Measurements from ENCODE around the gene PDE1C.
"Not testable (repeated sequence)": the region's sequence is repeated elsewhere in the genome, so short reads cannot be mapped to it uniquely, and the experiment has no call there.

PDE1C gene

DNA sequence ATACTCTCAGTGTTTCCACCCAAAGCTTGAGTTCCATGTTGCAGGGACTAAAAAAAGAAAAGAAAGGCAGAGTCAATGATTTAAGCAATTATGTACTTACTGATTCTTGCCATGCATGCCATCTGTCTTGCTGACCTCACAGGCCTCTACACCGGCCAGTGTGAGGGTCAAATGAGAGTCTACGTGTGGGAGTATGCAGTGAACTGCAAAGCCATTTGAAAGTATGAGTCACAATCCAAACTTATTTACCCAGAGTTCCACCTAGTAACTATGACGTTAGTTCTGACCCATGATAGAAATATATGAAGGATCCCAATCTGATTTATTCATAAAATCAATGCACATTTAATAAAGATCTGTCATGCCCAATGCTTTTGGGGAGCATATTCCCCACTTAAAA lies 26.5 kb downstream of the PDE1C start:
- DNase-seq (ENCODE audit: low spot score): no peak

DNA sequence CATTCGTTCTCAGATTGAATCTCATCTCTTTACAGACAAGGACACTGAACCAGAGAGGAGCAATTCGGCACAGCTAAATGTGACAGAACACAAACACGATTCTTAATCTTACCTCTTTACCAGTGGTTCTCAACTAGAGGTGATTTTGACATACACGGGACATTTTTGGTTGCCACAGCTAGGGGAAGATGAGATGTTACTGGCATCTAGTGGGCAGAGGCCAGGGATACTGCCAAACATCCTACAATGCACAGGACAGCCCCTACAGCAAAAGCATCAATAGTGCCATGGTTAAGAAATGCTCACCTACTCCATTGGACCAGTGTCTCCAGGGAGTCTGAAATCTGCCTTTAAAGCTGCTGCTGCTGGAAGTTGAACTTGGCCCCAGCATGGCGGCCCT lies 27.3 kb downstream of the PDE1C start:
- DNase-seq (ENCODE audit: low spot score): no peak

DNA sequence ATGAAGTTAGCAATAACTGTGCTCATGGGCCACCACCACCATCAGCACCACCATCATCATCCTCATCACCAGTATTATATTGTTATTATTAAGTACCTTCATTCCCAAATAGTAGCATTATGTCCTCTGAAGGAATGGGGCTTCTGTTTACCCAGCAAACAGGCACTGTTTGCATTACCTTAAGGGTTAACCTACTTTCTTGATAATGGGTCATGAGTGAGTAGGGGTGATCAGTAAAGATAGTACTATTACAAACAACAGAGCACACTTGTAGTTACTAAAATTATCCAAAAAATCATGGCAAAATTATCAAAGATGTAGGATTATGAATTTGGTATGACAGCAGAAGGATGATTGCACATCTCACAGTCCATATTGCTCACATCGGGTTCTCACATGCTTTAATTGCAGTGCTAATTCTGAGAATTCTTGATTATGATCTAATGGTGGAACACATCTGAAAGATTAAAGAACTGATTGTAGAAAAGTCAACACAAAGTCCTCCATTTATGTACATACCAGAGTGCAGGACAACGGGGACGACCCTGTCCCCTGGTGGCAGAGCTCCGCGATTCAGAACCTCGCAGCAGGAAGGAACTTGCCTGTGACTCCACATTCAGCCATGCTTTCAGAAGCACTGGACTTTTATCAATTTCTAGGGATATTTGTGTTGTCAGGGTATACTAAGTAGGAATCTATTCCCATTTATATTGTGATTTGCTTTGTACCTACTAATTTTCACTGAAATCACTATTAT lies 31.0 kb downstream of the PDE1C start:
- no peak for DNase-seq (ENCODE audit: low spot score)

DNA sequence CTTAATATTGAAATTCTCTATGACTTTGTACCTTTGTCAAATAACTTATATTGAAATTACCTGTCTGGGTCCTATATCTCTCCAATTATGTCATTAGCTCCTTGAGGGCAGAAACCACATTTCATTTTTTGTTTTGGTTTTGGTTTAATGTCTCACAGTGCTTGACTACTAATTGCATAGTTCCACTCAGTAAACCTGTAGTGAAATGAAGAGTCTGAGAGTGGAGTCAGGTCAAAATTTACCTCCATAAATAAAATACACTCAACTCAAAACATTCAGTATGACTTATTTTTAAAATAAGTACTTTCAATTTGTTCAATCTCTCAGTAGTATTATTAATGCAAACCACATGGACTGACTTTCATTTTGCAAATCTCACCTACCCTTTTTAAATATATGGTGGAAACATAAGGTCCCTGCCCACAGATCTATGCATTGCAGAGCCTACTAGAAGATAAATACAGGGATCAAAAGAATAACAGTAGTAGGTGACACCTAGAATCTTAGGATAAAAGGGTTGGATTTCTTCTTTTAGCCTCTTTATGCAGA lies 32.5 kb downstream of the PDE1C start:
- no peak for DNase-seq (ENCODE audit: low spot score)

DNA sequence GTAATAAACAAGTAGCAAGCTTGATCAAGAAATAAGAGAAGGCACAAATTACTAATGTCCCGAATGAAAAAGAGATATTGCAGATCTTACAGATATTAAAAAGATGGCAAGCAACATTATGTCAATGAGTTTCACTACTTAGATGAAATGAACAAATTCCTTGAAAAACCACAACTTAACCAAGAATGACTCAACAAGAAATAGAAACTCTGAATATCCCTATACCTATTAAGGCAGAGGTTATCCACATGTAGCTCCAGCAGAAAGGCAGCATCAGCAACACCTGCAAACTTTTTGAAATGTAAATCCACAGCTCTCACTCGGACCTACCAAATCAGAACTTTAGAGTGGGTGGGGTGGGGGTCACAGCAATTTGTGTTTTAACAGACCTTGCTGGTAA lies 33.6 kb downstream of the PDE1C start:
- DNase-seq (ENCODE audit: low spot score): no peak

DNA sequence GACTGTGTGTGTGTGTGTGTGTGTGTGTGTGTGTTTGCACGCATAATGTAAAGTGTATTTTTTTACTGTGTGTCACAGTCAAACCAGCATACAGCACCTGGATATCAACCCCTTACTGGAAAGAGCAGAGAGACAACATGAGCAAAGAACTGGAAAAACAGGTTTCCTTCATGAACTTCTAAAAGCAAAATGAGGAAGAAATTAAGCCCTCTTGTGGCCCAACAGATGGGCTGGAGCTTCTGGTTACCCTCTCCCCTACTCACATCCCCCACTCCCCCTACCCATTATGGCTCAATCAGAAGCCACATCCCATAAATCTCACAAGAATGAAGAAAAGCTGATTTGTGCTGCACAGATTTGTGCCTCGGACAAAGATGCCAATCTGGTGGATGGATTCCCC lies 36.2 kb downstream of the PDE1C start:
- DNase-seq (ENCODE audit: low spot score): no peak

DNA sequence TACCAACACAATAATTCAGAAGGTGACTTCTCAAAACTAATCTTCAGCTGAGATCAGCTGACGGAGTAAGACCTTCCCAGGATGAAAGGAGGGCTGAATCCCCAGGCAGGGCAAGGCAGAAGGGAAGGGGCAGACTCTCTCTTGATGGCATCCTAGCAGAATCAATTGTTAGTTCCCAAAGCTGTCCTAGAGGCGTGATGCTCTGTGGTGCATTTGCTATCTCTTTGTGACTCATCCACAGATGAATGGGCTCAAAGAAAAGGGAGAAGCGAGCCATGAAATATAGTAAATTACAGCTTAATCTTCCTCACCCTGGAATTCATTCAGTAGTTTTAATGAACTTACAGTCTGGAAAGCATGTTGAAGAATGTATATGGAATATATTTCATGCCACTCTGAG lies 37.2 kb downstream of the PDE1C start:
- no peak for DNase-seq (ENCODE audit: low spot score)

DNA sequence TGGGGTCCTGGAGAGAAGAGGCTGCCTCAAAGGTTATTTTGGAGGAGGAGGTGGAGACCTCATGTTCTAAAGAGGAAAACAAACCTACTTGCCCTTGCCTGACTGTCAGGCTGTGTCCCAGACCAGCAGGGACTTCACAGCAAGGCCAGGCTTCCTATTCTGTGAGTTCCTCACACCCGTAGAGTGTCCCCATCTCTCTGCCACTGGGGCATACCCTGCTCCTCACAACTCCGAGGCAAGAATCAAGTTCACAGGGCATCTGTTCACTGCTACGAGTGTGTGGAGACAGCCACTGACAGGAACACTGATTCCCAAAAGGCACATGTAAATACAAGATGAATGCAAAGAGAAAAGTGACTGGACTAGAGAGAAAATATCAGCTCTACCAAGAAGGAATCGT lies 38.0 kb downstream of the PDE1C start:
- DNase-seq (ENCODE audit: low spot score): no peak

DNA sequence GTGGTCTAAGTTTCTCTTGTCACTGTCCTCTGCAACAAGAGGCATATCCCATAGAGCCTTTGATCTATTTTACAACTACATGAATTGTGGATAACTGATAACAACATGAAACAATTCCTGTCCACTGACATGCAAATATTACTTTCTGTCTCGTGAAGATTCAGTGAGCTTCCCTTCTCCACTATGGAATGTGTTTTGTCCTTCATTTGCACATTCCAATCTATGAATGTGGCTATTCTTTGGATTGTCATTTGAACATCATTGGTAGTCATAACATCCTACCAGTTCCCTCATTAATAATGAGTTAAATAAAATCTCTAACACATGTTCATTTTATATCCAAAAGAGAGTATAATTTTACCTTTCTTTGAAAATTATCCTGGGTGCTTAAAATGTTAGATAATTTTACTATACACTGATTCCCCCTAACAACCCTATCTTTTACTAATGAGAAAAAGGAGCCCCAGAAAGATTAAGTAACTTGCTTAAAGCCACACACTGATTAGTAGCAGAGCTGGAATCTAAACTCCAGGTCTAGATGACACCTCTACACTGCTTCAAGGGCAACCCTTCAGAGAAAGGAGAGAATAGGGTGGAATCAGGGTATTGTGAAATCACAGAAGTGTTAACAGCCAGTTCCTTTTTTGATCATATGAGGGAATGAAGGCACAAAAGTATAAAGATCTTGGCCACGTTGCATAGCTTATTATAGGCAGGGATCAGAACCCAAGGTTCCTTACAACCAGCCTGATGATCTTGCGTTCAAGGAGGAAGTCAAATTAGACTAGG lies 39.1 kb downstream of the PDE1C start:
- no peak for DNase-seq (ENCODE audit: low spot score)

DNA sequence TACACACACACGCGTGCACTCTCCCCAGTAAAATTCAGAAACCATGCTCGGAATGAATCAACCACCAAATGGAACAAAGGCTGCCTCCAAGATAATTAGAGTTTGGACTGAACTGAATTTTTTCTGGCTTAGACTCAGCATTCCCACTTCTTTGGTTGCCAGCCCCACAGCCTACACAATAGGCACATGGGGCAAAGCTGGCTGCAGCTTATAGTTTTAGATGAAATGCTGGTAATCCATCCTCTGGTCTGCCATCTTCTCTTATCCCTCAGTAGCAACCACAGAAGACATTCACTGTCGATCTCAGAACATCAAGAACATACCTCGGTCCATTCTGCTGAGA lies 44.2 kb downstream of the PDE1C start:
- DNase-seq (ENCODE audit: low spot score): no peak

DNA sequence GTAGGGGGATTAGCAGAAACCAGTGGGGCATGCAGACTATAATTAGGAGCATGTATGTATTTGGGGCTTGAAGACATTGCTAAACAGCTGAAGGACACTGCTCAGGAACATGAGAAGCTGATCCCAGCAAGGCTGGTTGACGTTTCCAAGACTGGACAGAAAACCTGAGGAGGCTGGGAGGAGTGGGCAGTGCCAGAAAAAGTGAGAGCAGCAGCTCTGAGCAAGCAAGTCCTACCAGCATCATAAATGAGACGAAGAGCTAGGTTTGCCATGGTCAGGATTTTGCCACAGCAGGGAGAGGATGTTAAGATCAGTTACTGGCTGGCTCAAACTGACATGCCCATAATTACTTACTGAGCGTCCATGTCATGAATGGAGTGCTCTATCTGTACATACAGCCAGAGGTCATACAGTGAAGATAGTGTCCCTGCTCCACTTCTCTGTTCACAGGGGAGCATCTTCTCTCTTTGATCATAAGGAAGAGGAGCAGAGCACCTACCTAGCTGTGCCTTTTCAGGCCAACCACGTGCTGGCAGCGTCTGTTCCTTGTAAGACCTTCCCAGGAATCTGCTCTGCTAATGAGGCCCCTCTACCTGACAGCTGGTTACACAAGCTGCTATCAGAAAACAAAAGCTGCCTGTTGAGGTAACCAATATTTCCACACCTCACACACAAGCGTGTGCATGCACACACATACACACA lies 44.7 kb downstream of the PDE1C start:
- DNase-seq (ENCODE audit: low spot score): no peak

DNA sequence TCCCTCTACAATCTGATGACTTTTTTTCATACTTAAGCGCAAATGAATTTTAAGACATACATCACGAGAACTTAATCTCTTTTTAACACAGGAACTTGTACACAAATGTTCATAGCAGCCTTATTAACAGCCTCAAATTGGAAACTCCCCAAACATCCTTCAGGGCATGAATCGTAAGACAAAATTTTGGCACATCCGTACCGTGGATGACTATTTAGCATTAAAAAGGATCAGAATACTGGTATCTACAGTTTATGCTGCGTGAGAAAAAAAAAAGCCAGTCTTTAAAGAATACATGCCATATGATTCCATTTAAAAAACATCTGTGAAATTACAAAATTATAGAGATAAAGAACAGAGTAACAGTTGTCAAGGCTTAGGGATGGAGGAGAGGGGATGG lies 46.8 kb downstream of the PDE1C start:
- no peak for DNase-seq (ENCODE audit: low spot score)

DNA sequence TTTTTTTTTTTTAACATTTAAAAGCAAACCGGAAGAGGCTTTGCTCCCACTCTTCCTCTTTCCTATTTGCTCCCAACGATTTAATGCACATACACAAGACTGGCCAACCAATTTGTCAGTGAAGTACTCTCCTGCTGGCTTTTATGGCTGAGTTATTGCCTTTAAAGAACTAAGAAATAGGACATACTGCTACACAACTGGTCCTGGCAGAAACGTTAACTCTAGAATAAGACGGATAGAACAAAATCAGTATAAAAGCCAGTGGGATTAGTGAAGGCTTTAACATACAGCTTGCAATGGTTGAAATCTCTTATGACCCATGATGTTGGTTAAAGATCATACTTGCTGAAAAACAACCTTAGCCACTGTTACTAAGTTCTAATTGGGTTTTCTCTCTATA lies 47.2 kb downstream of the PDE1C start:
- DNase-seq (ENCODE audit: low spot score): no peak

DNA sequence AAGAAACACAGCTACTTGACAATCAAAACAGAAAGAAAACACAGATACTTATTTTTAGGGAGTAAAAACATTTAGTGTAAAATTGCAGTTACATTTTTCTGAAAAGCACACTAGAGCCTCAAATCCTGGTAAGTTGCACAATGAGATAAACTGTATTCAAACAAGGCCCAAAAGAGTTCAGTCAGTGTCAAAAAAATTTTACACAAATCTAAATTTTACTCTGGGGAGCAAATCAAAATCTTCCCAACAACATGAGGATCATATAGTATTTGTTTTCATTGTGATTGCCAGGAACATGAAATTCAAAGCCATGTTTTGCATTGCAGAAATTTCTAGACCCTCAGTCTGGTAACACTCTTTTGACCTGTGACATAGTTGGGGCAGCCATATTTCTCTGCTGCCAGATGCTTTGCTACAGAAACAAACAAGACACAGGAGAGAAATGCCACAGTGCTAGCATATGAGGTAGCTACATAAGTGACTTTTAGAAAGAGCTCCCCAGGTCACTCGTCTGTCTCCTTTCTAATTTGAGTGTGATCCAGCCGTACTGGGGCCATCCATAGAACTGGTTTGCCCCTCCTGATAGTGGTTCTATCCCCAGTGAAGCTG lies 49.6 kb downstream of the PDE1C start:
- DNase-seq (ENCODE audit: low spot score): no peak

DNA sequence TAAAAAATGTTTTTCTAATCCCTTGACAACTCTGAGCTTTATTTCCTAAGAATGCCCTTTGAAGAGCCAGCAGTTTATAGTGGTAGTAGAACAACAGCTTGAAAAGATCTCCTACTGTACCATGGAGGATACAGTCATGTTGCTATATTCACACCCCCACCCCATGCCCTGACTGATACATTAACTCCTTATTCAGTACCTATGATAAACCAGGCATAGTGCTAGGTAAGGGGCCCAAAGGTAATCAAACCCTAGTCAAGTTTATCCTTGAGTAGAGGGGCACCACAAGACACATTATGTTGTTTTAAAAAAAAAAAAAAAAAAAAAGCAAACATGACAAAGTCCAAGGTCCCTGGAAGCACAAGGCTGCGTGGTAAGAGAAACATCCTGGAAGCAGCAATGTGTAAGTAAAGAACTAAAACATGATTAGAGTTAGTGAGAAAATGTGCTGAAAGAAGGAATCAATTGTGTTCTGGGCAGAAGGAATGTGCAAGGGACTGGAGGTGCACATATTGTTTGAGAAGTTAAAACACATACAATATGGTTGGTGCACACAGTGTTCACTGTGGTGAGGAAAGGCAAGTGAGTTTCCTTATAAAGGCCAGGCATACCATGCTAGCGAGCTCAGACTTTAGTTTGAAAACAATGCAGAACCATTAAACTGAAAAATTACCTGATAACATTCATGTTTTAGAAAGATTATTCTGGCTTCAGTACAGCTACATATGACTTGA lies 51.2 kb downstream of the PDE1C start:
- DNase-seq (ENCODE audit: low spot score): no peak

DNA sequence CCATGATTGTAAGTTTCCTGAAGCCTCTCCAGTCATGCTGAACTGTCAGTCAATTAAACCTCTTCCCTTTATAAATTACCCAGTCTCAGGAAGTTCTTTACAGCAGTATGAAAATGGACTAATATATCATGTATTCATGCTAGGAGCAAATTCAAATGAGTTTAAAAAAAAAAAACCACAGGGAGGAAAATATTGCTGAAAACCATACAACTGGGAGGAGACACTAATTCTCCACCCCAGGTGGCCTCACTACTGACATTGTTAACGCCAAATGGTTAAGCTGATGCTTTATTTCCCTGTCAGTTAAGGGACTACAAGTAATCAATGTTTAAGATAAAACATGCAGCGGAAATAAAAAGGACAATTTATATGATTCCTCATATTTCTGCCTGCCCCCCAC lies 55.1 kb downstream of the PDE1C start:
- no peak for DNase-seq (ENCODE audit: low spot score)

DNA sequence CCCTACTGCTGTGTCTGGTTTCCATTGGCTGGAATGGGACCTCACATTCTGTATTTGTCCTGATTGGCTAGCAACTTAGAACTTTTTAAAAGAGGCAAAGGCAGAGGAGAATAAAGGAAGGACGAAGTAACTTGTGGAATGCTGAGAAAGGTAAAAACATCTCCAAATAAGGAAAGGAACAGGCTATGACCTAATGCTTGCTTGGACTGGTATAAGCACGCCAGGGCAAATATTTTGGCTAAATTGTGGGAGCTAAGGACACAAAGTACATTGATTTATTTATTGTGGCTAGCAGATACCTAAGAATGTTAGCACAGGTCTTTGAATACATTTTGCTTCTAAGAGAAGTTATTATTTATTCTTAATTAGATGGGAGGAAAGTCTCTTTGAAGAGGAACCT lies 56.7 kb downstream of the PDE1C start:
- not testable (repeated sequence) for DNase-seq (ENCODE audit: low spot score)

DNA sequence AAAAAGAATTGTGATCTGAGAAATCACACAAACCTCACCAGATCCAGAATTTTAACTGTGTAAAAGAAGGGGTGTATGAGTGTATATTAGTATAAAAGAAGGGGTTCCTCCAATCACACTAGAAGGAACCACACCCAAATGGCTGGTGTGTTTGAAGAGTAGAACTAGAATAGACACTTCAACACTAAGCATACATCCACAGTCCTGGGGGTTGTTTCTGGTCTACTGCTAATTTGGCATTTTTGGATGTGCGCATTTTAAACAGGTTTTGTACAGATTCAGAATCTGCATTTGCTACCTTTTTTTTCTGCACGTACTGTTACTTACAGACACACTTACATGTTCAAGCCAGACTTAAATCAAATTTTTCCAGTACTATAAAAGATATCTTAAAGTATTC lies 64.6 kb downstream of the PDE1C start:
- DNase-seq (ENCODE audit: low spot score): no peak

DNA sequence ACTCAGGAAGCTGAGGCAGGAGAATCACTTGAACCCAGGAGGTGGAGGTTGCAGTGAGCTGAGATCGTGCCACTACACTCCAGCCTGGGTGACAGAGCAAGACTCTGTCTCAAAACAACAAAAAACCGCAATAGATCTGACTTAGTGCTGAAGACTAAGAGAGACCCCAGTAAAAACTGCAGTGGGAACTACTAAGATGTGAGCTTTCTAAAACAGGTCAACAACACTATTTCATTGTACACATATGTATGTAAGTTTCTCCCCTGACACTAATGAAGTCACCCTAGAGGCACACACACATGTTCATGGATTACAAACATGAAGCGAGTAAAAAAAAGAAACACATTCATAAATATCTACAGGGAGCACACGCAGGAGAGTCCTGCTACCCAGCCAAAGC lies 68.3 kb downstream of the PDE1C start:
- no peak for DNase-seq (ENCODE audit: low spot score)

DNA sequence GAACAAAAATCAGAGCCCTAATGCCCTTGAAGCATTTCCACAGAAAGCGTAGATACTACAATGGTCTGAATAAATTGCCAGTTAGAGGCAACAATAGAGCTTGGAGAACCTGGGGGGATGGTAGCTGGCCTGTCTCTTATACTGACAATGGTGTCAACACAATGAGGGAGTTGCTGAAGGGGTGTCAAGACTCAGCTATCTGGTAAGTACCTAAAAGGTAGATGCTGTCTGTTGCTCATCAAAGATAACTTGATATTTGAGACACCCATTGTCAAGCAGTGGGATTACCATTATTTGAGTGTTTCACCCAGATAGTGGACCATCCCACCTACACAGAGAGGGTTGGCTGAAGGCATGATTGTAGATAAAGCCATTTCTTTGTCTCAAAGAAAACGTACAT lies 72.8 kb downstream of the PDE1C start:
- DNase-seq (ENCODE audit: low spot score): no peak

DNA sequence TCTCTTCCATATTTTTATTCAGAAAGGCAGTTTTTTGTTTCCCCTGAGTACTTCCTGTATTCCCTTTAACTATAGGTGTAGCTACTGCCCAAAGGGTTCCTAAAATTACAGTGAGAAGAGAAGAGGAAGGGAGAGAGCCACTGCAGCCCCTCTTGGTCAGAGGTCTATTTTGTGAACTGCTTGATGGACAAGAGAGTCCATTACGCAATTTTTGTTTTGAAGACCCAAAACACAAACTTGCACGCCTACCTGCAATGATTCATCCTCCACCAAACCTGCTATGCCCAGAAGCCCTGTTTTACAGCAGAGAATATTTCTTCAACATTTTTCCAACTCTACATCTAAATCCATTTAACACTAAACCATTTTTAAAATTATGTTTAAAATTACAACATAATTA lies 75.1 kb downstream of the PDE1C start:
- no peak for DNase-seq (ENCODE audit: low spot score)

DNA sequence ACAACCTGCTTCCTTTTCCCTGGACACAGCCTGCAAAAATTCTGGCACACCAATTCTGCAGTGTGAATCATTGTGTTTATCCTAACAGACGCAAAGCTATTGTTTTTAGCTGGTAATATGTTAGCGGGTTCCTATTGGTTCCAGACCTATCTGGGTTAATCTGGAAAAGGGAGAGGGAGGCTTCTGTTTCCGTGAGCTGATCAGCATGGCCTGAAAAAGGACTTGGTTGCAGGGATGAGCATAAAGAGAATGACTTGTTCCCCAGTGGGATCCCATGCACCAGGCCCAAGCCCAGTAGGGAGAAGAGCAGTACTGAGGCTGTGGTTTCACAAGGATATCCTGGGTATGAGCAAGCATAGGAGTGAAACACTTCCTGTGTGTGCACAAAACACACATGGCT lies 78.4 kb downstream of the PDE1C start:
- DNase-seq (ENCODE audit: low spot score): no peak

Measured in putamen (tissue), 1 donor.